GM23338 (cell line): Measurements from ENCODE around the gene SLC4A9.

Source experiments
- POLR2AphosphoS5 ChIP-seq: IDR thresholded peaks from 2 replicates; pipeline ENCODE4 v1.6.1; 2016; ENCODE audit warnings: antibody characterized with exemption, low read depth
- TF ChIP-seq, protein P1 (sequence below), 2 experiments: fragments of 200-600 bp in 1 of 2; sonication (generic) in 1 of 2; conservative IDR thresholded peaks; 2 replicates each; pipeline versions ENCODE4 v1.5.1 to v1.6.1; 2016 to 2017; ENCODE audit warnings: antibody characterized with exemption in 2 of 2, low read depth in 2 of 2, mild to moderate bottlenecking in 2 of 2, moderate library complexity in 1 of 2

DNA sequence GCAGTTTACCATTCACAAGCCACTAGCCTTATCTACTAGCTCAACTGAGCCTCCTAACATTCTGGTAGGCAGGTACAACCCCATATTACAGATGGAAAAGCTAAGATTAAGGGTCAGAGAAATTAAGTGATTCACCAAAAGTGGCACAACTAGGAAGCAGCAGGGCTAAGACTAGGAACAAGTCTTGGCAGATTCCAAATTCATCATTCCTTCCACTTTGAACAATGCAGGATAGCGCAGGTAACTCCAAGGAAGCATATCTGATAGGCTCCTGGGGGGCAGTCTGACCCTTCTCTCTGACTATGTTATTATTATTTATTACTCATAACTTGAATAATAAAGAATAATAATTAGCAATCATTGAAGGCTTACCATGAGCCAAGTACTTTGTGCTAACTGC is 22.1 kb upstream of the SLC4A9 start:
- TF ChIP-seq, protein P1, sequence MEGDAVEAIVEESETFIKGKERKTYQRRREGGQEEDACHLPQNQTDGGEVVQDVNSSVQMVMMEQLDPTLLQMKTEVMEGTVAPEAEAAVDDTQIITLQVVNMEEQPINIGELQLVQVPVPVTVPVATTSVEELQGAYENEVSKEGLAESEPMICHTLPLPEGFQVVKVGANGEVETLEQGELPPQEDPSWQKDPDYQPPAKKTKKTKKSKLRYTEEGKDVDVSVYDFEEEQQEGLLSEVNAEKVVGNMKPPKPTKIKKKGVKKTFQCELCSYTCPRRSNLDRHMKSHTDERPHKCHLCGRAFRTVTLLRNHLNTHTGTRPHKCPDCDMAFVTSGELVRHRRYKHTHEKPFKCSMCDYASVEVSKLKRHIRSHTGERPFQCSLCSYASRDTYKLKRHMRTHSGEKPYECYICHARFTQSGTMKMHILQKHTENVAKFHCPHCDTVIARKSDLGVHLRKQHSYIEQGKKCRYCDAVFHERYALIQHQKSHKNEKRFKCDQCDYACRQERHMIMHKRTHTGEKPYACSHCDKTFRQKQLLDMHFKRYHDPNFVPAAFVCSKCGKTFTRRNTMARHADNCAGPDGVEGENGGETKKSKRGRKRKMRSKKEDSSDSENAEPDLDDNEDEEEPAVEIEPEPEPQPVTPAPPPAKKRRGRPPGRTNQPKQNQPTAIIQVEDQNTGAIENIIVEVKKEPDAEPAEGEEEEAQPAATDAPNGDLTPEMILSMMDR (conservative IDR thresholded peaks at IDR 0.05; ENCODE audit: low read depth in 2 of 2) = no peak
- no peak for TF ChIP-seq POLR2AphosphoS5
